ENCODE results near the gene PIAS2.

Gene PIAS2

DNA sequence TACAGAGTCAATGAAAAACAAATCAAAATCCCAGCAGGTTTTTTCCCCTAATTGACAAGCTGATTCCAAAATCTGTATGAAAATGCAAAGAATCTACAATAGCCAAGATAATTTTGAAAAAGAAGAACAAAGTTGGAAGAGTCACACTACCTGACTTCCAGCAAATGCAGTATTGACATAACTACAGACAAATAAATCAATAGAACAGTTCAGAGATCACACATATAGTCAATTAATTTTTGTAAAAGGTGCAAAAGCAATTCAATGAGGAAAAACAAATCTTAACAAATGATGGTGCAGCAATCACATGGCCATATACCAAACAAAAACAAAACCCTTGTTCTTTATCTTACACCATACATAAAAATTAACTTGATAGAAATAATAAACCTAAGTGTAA, 85.9 kb downstream of the PIAS2 start:
- no peak overlapping the region for H3K4me3 ChIP-seq (ENCODE audit: low read length)
- DNase-seq (ENCODE audit: low read depth), result no peak
- TF ChIP-seq, protein P1, sequence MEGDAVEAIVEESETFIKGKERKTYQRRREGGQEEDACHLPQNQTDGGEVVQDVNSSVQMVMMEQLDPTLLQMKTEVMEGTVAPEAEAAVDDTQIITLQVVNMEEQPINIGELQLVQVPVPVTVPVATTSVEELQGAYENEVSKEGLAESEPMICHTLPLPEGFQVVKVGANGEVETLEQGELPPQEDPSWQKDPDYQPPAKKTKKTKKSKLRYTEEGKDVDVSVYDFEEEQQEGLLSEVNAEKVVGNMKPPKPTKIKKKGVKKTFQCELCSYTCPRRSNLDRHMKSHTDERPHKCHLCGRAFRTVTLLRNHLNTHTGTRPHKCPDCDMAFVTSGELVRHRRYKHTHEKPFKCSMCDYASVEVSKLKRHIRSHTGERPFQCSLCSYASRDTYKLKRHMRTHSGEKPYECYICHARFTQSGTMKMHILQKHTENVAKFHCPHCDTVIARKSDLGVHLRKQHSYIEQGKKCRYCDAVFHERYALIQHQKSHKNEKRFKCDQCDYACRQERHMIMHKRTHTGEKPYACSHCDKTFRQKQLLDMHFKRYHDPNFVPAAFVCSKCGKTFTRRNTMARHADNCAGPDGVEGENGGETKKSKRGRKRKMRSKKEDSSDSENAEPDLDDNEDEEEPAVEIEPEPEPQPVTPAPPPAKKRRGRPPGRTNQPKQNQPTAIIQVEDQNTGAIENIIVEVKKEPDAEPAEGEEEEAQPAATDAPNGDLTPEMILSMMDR (IDR thresholded peaks at IDR 0.05; ENCODE audit: insufficient read depth, low read depth, low read length, missing control alignments), result no peak

- H3K4me3 ChIP-seq (ENCODE audit: low read length), result no peak overlapping the region
- no peak for DNase-seq (ENCODE audit: low read depth)
- TF ChIP-seq, protein P1 (IDR thresholded peaks at IDR 0.05; ENCODE audit: insufficient read depth, low read depth, low read length, missing control alignments), result no peak
Measured at GRCh38 chr18:46830633-46831032, 86.7 kb downstream of the PIAS2 start.

DNA sequence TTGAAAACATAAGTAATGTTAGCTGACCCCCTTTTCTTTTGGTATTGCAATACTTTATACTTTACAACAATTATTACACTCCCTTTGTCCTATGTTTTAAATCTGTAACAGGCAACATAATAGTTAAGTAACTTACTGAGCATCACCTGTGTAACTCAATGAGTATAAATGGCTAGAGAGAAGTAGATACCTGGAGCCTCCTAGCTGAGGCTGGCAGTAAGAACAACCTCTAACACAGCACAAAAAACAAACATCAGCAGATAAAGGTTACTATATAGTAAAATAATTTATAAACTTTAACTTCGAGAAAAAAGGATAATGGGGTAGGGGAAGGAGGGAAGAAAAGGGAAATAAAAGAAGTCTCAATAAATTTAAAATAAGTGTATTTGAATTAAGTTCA, 87.4 kb downstream of the PIAS2 start:
- no peak overlapping the region for H3K4me3 ChIP-seq (ENCODE audit: low read length)
- TF ChIP-seq, protein P1 (IDR thresholded peaks at IDR 0.05; ENCODE audit: insufficient read depth, low read depth, low read length, missing control alignments), result no peak
- DNase-seq (ENCODE audit: low read depth), result no peak

DNA sequence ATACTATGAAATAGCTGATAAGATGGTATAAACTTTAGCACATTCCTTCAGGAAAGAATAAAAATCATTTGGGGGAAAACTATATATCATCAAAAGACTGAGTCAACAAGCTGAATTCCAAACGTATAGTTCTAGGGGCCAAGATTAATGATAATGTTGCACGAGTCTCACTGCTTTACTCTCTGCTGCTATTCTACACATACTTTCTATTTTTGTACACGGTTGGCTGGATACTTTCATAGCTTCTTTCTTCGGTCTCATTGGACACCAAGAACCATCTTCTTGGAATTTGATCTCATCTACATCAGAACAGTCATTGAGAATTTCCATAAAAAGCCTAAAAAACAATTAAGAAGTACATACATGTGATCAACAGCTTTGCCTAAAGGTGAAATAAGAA, 87.8 kb downstream of the PIAS2 start:
- TF ChIP-seq, protein P1 (IDR thresholded peaks at IDR 0.05; ENCODE audit: insufficient read depth, low read depth, low read length, missing control alignments), result no peak
- H3K4me3 ChIP-seq (ENCODE audit: low read length), result no peak overlapping the region
- no peak for DNase-seq (ENCODE audit: low read depth)

DNA sequence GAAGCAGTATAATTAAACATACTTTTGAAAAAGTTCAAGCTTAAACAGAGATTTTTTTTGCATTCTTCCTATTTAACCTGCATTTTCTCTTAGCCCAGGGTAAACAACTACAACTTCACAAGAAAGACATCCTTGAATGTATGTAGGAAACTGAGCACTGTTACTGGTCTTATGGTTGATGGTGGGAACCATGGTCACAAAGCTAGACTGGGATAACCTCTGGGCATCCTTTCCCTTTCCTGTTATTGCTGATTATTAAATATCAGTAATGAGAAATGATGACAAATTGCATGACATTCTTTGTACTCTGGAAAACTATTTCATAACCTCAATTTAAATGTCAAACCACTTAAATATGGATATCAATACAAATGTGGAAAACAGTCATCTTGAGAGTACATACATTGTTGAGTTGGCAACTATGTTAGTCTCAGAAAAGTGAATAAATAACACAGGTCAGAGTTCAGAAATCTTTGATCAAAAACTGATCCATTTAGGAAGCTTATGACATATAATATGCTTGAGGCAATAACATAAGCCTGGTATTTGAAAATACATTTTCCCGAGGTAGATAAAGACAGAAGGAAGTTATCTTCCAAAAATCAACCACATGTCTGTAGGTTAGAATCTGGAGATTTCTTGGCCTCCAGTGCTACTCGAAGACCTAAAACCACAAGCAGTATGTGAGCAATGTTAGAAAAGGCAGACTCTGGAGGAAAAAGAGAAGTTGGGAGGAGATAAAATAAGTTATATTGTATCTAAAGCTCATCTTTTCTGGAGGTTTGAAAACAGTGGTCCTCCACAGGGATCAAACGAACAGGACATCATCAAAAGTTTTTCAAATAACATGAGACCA, 95.2 kb downstream of the PIAS2 start:
- H3K4me3 ChIP-seq (ENCODE audit: low read length), result no peak overlapping the region
- TF ChIP-seq, protein P1 (IDR thresholded peaks at IDR 0.05; ENCODE audit: insufficient read depth, low read depth, low read length, missing control alignments), result no peak
- no peak for DNase-seq (ENCODE audit: low read depth)

DNA sequence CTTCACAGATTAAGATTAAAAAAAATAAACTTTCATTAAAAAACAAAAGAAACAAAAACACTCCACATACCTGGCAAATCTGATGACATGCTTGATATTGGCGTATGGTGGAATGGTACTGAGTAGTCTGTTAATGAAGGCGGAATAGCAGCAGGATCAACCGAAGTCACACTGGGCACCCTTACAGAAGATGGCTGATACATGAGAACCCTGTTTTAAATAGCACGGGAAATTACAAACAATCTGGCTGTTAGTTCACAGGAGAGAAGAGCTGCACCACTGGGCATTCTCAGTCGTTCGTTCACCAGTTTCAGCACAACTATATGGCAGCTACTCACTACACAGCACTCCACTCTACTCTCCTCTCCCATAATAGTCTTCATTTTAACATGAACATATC, 96.4 kb downstream of the PIAS2 start:
- H3K4me3 ChIP-seq (ENCODE audit: low read length), result no peak overlapping the region
- TF ChIP-seq, protein P1 (IDR thresholded peaks at IDR 0.05; ENCODE audit: insufficient read depth, low read depth, low read length, missing control alignments), result no peak
- no peak for DNase-seq (ENCODE audit: low read depth)

- H3K4me3 ChIP-seq (ENCODE audit: low read length), result no peak overlapping the region
- TF ChIP-seq, protein P1 (IDR thresholded peaks at IDR 0.05; ENCODE audit: insufficient read depth, low read depth, low read length, missing control alignments), result no peak
- DNase-seq (ENCODE audit: low read depth), result no peak
Measured at GRCh38 chr18:46815661-46816060, 101.6 kb downstream of the PIAS2 start.

Measured in epithelial cell of esophagus (primary cell).